IMR-90 (cell line): Measurements from ENCODE around the gene TES. TPM values are rescaled to one million over a fixed set of nuclear protein-coding genes. Genes with fewer than 3 reads are reported as not detected.

Experiments
- ATAC-seq: fragments of 200-7000 bp; cut with Tn5 transposase; 2 replicates; pipeline ENCODE4 v1.9.1; 2020; ENCODE audit warnings: low read depth, mild to moderate bottlenecking, moderate library complexity
- BruUV-seq: library from RNA; stranded (reverse); fragments of 400-500 nt; replicated peaks from 2 replicates; lab custom pipeline; 2021; lab: Mats Ljungman, UMichigan
- CTCF ChIA-PET: fragments of 300-600 bp; formaldehyde crosslinking; extraction: SDS; loops from one replicate; lab custom pipeline; 2021; ENCODE audit warnings: antibody characterized with exemption; lab: Yijun Ruan, JAX
- POLR2A ChIA-PET: fragments of 300-600 bp; sonication (Branson Sonifier 250); formaldehyde crosslinking; loops from one replicate; lab custom pipeline; 2022; ENCODE audit warnings: antibody characterized with exemption; ENCODE audit not compliant: unreplicated experiment; lab: Charles Lee
- DNase-seq: peaks from one replicate; pipeline ENCODE4 v3.0.0; 2013
- H2AFZ ChIP-seq: replicated peaks from 2 replicates; pipeline ENCODE3; 2013; ENCODE audit warnings: low read length, mild to moderate bottlenecking; ENCODE audit not compliant: poor library complexity
- H2AK5ac ChIP-seq: 2 replicates; pipeline ENCODE4 v1.6.1; 2013; ENCODE audit warnings: low read depth, low read length, inconsistent platforms
- H2AK9ac ChIP-seq: replicated peaks from 2 replicates; pipeline ENCODE3; 2013; ENCODE audit warnings: mild to moderate bottlenecking, low read depth, low read length, moderate library complexity; ENCODE audit not compliant: poor library complexity
- H2BK120ac ChIP-seq: 2 replicates; pipeline ENCODE4 v1.6.1; 2013; ENCODE audit warnings: low read depth, low read length, inconsistent platforms
- H2BK15ac ChIP-seq: 3 replicates; pipeline ENCODE4 v1.6.1; 2013; ENCODE audit warnings: low read depth, low read length, inconsistent platforms
- H2BK20ac ChIP-seq: 2 replicates; pipeline ENCODE4 v1.6.1; 2013; ENCODE audit warnings: low read depth, mild to moderate bottlenecking, inconsistent platforms, low read length, moderate library complexity
- H2BK5ac ChIP-seq: 2 replicates; pipeline ENCODE4 v1.6.1; 2013; ENCODE audit warnings: mild to moderate bottlenecking, low read depth, low read length, inconsistent platforms; ENCODE audit not compliant: poor library complexity, severe bottlenecking
- H3K14ac ChIP-seq: replicated peaks from 2 replicates; pipeline ENCODE4 v1.6.1; 2013; ENCODE audit warnings: low read depth, low read length, inconsistent platforms
- H3K18ac ChIP-seq: 2 replicates; pipeline ENCODE4 v1.6.1; 2013; ENCODE audit warnings: low read depth, low read length, control low read depth
- H3K23ac ChIP-seq: 2 replicates; pipeline ENCODE4 v1.6.1; 2013; ENCODE audit warnings: low read depth, low read length, inconsistent platforms
- H3K27ac ChIP-seq: 2 replicates; pipeline ENCODE4 v1.5.1; 2013; ENCODE audit warnings: mild to moderate bottlenecking, control low read depth, low read length; ENCODE audit not compliant: insufficient read depth
- H3K27me3 ChIP-seq: 2 replicates; pipeline ENCODE4 v1.6.1; 2013; ENCODE audit warnings: low read length; ENCODE audit not compliant: control insufficient read depth, insufficient read depth
- H3K36me3 ChIP-seq: 2 replicates; pipeline ENCODE4 v1.6.1; 2013; ENCODE audit warnings: low read length, mixed read lengths; ENCODE audit not compliant: control insufficient read depth, insufficient read depth
- H3K4ac ChIP-seq: 2 replicates; pipeline ENCODE4 v1.6.1; 2013; ENCODE audit warnings: low read depth, low read length, inconsistent platforms
- H3K4me1 ChIP-seq: 2 replicates; pipeline ENCODE4 v1.6.1; 2013; ENCODE audit warnings: low read length, mixed read lengths; ENCODE audit not compliant: control insufficient read depth, insufficient read depth
- H3K4me2 ChIP-seq: 2 replicates; pipeline ENCODE4 v1.6.1; 2013; ENCODE audit warnings: low read depth, mild to moderate bottlenecking, control low read depth, low read length, moderate library complexity
- H3K4me3 ChIP-seq: 2 replicates; pipeline ENCODE4 v1.5.1; 2013; ENCODE audit warnings: low read depth, mild to moderate bottlenecking, control low read depth, low read length, moderate library complexity; ENCODE audit not compliant: insufficient read depth
- H3K56ac ChIP-seq: 2 replicates; pipeline ENCODE4 v1.6.1; 2013; ENCODE audit warnings: low read length, inconsistent platforms; ENCODE audit not compliant: insufficient read depth; ENCODE audit errors: extremely low read depth
- H3K79me1 ChIP-seq, 2 experiments: 2 replicates each; pipeline ENCODE4 v1.6.1; 2013; ENCODE audit warnings: low read length in 2 of 2, inconsistent platforms in 1 of 2, low read depth in 1 of 2
- H3K9ac ChIP-seq: 2 replicates; pipeline ENCODE4 v1.6.1; 2013; ENCODE audit warnings: low read depth, low read length, control low read depth
- H3K9me1 ChIP-seq: 2 replicates; pipeline ENCODE4 v1.6.1; 2013; ENCODE audit warnings: low read length, inconsistent platforms; ENCODE audit not compliant: insufficient read depth
- H3K9me3 ChIP-seq: 2 replicates; pipeline ENCODE4 v1.6.1; 2013; ENCODE audit warnings: low read length; ENCODE audit not compliant: control insufficient read depth, insufficient read depth
- H4K20me1 ChIP-seq: 2 replicates; pipeline ENCODE4 v1.6.1; 2013; ENCODE audit warnings: low read length, inconsistent platforms; ENCODE audit not compliant: insufficient read depth
- H4K5ac ChIP-seq: 2 replicates; pipeline ENCODE4 v1.6.1; 2013; ENCODE audit warnings: mild to moderate bottlenecking, low read depth, low read length, control low read depth
- H4K8ac ChIP-seq, 2 experiments: 2 replicates each; pipeline ENCODE4 v1.6.1; 2013; ENCODE audit warnings: low read depth in 2 of 2, low read length in 2 of 2, control low read depth in 1 of 2, inconsistent platforms in 1 of 2
- H4K91ac ChIP-seq: 2 replicates; pipeline ENCODE4 v1.6.1; 2013; ENCODE audit warnings: low read depth, low read length, inconsistent platforms; ENCODE audit not compliant: insufficient read depth
- BHLHE40 ChIP-seq: fragments of 150-350 bp; IDR thresholded peaks from 2 replicates; pipeline ENCODE4 v1.6.1; 2016; ENCODE audit warnings: mild to moderate bottlenecking, low read depth, low read length
- CEBPB ChIP-seq: IDR thresholded peaks from 2 replicates; pipeline ENCODE4 v1.6.1; 2012; ENCODE audit warnings: low read depth, low read length, improper control_type of control experiment
- CHD1 ChIP-seq: IDR thresholded peaks from 2 replicates; pipeline ENCODE4 v1.6.1; 2012; ENCODE audit warnings: low read depth, low read length, improper control_type of control experiment
- CTCF ChIP-seq: conservative IDR thresholded peaks from 2 replicates; pipeline ENCODE4 v1.5.1; 2012; ENCODE audit warnings: mild to moderate bottlenecking, low read depth, low read length, improper control_type of control experiment
- ELK1 ChIP-seq: fragments of 150-350 bp; IDR thresholded peaks from 2 replicates; pipeline ENCODE4 v1.6.1; 2016; ENCODE audit warnings: low read depth, mild to moderate bottlenecking, low read length, moderate library complexity, borderline replicate concordance
- FOS ChIP-seq: fragments of 150-350 bp; IDR thresholded peaks from 2 replicates; pipeline ENCODE4 v1.6.1; 2016; ENCODE audit warnings: low read depth, low read length
- MAFK ChIP-seq: IDR thresholded peaks from 2 replicates; pipeline ENCODE4 v1.6.1; 2012; ENCODE audit warnings: low read depth, low read length, improper control_type of control experiment
- MAZ ChIP-seq: IDR thresholded peaks from 2 replicates; pipeline ENCODE4 v1.6.1; 2012; ENCODE audit warnings: low read depth, mild to moderate bottlenecking, low read length, improper control_type of control experiment, moderate library complexity, borderline replicate concordance
- MXI1 ChIP-seq: IDR thresholded peaks from 2 replicates; pipeline ENCODE4 v1.6.1; 2012; ENCODE audit warnings: low read depth, mild to moderate bottlenecking, low read length, moderate library complexity, borderline replicate concordance
- NFE2L2 ChIP-seq: fragments of 150-350 bp; IDR thresholded peaks from 2 replicates; pipeline ENCODE4 v1.6.1; 2016; ENCODE audit warnings: low read depth, mild to moderate bottlenecking, low read length
- POLR2A ChIP-seq: IDR thresholded peaks from 2 replicates; pipeline ENCODE4 v1.6.1; 2012; ENCODE audit warnings: mild to moderate bottlenecking, low read depth, low read length
- RAD21 ChIP-seq: IDR thresholded peaks from 2 replicates; pipeline ENCODE4 v1.6.1; 2012; ENCODE audit warnings: low read length, improper control_type of control experiment
- RCOR1 ChIP-seq: IDR thresholded peaks from 2 replicates; pipeline ENCODE4 v1.6.1; 2012; ENCODE audit warnings: mild to moderate bottlenecking, low read length, improper control_type of control experiment; ENCODE audit not compliant: insufficient replicate concordance
- RFX5 ChIP-seq: IDR thresholded peaks from 2 replicates; pipeline ENCODE4 v1.8.0; 2012; ENCODE audit warnings: low read depth, mild to moderate bottlenecking, low read length, moderate library complexity
- SMC3 ChIP-seq: fragments of 150-350 bp; IDR thresholded peaks from 2 replicates; pipeline ENCODE4 v1.6.1; 2016; ENCODE audit warnings: low read depth, mild to moderate bottlenecking, antibody characterized with exemption, low read length, moderate library complexity
- USF2 ChIP-seq: fragments of 150-350 bp; IDR thresholded peaks from 2 replicates; pipeline ENCODE4 v1.6.1; 2017; ENCODE audit warnings: mild to moderate bottlenecking, antibody characterized with exemption, low read length, low read depth
- WGBS, 2 experiments: methylation state at CpG; one replicate each; pipeline versions ENCODE4 v1.1.5 to v1.1.7; 2013; ENCODE audit warnings: missing lambda C conversion rate in 2 of 2; ENCODE audit not compliant: insufficient read length in 1 of 2; ENCODE audit errors: extremely low coverage in 2 of 2; 5-methylcytosine and 5-hydroxymethylcytosine counted together
- dilution Hi-C: fragments of 300-500 bp; cut with HindIII; formaldehyde crosslinking; loops from one replicate; pipeline ENCODE4 v1.14.3; 2018; ENCODE audit warnings: low sequenced_read_pairs; ENCODE audit not compliant: unreplicated experiment
- in situ Hi-C: fragments of 300-500 bp; cut with MboI; formaldehyde crosslinking; loops from 3 replicates; pipeline ENCODE4 v1.14.3; 2019; ENCODE audit warnings: low sequenced_read_pairs, inconsistent platforms, mixed read lengths
- intact Hi-C: fragments of 100-400 bp; cut with micrococcal nuclease; formaldehyde crosslinking; loops from 2 replicates; pipeline ENCODE4 v1.10.0; 2022
- polyA plus RNA-seq, 3 experiments: library from polyadenylated mRNA; depleted of rRNA; stranded (reverse); fragments of >200 nt; gene quantifications; 2 replicates each; pipeline ENCODE4 v1.2.3, GENCODE V29; 2012; ENCODE audit warnings: low replicate concordance in 1 of 3
- total RNA-seq: library from RNA; depleted of rRNA; stranded (reverse); fragments of >200 nt; gene quantifications from 2 replicates; pipeline ENCODE4 v1.2.3, GENCODE V29; 2012

The TES gene
- total and polyA plus RNA-seq, 2 of the 4 experiments (the other 2 are of a cell fraction): 54.0 to 83.3 TPM

DNA sequence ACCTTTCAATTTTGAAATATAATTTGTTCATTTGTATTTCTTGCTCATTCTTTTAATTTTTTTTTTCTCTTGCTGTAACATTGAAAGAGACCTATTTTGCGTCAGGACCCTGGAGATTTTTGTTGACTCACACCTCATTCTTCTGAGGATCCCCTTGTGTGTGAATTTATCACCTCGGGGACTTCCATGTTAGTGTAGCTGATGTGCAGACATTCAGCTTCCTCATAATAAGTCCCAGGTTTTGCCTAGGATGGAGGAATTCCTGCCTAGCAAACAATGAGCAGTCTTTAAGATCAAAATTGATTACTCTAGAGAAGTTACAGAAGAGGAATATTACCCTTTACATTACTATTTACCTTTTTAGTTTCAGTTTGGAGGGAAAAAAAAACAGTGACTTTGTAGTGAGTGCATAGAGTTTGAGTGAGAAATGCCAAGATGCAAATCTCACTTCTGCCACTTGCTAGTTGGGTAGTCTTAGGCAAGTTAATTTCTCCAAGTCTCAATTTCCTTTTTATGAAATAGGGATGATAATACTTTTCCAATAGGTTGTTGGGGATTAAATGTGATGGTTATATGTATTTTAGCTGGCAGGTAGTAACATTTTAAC lies 14.3 kb downstream of the TES start:
- H3K4me3 ChIP-seq: no peak overlapping the region
- H2AK5ac ChIP-seq: no peak overlapping the region
- ATAC-seq (no peak), DNase-seq (no peak)
- peaks cover 27 to 40% of the 10 kb centered on the region in 2 experiments for H3K79me1 ChIP-seq
- no peak overlapping the region for H3K27ac ChIP-seq
- peak overlapping the region; percentile 17; the same call in 1 of the 2 replicates for H3K18ac ChIP-seq
- no CpG with 5 or more reads among the region's 2 CpGs for WGBS, 2 experiments
- dilution Hi-C loops (no loop called here), intact Hi-C loops (no loop called here), in situ Hi-C loops (no loop called here)
- H4K8ac ChIP-seq: no peak overlapping the region
- no peak overlapping the region; the same call in 1 of the 2 replicates for H3K9ac ChIP-seq
- H2AFZ ChIP-seq: no peak overlapping the region
- H3K27me3 ChIP-seq: no peaks in the 10 kb centered on the region
- CTCF ChIA-PET: no interaction called here
- H3K14ac ChIP-seq: no peak overlapping the region
- H2BK5ac ChIP-seq: no peak overlapping the region
- peak overlapping the region; percentile 15; the same call in 1 of the 2 replicates for H4K5ac ChIP-seq
- H4K91ac ChIP-seq: no peak overlapping the region
- H3K9me3 ChIP-seq: no peaks in the 10 kb centered on the region
- H3K56ac ChIP-seq: no peak overlapping the region
- TF ChIP-seq RCOR1 (no peak), ELK1 (no peak), POLR2A (no peak), SMC3 (no peak), RAD21 (no peak), USF2 (no peak), CHD1 (no peak), MXI1 (no peak), MAFK (no peak), NFE2L2 (no peak), MAZ (no peak), RFX5 (no peak), CTCF (no peak), CEBPB (no peak), FOS (no peak), BHLHE40 (no peak)
- peaks cover 7% of the 10 kb centered on the region; the same call in 1 of the 2 replicates for H3K9me1 ChIP-seq
- H2BK120ac ChIP-seq: no peak overlapping the region
- no peak overlapping the region for H2BK20ac ChIP-seq
- H3K36me3 ChIP-seq: no peaks in the 10 kb centered on the region
- peak overlapping the region; percentile 76 for H3K4me2 ChIP-seq
- H3K4me1 ChIP-seq: peaks cover 8% of the 10 kb centered on the region
- no peak overlapping the region for H3K23ac ChIP-seq
- POLR2A ChIA-PET: interaction anchor here (0.6 kb wide), 1 partner anchor 1497 kb away, joined by 6 read pairs; no protein-coding TSS in a partner anchor
- H2AK9ac ChIP-seq: no peak overlapping the region
- no peak overlapping the region for H2BK15ac ChIP-seq
- 0 out of 2 replicates have a peak, but pooled peaks cover under 1% of the 10 kb centered on the region for H4K20me1 ChIP-seq
- BruUV-seq: no TSS peak
- no peak overlapping the region for H3K4ac ChIP-seq
